BJ (cell line): Measurements from ENCODE around the gene CCSAP. TPM values are rescaled to one million over a fixed set of nuclear protein-coding genes. Genes with fewer than 3 reads are reported as not detected.

ENCODE experiments used
- CTCF ChIA-PET: fragments of 350-600 bp; formaldehyde crosslinking; extraction: SDS; loops from one replicate; lab custom pipeline; 2021; ENCODE audit warnings: antibody characterized with exemption, inconsistent platforms; lab: Yijun Ruan, JAX
- POLR2A ChIA-PET: fragments of 300-600 bp; sonication (Branson Sonifier 250); formaldehyde crosslinking; extraction: SDS; loops from one replicate; lab custom pipeline; 2021; ENCODE audit warnings: antibody characterized with exemption; lab: Charles Lee
- DNase-seq: peaks from one replicate; pipeline ENCODE4 v3.0.0-alpha.2; 2011; ENCODE audit warnings: low read depth
- H3K27me3 ChIP-seq: 2 replicates; pipeline ENCODE4 v1.6.0; 2011; ENCODE audit warnings: low read length; ENCODE audit not compliant: control insufficient read depth, insufficient read depth
- H3K36me3 ChIP-seq: 2 replicates; pipeline ENCODE4 v1.5.1; 2011; ENCODE audit warnings: low read length; ENCODE audit not compliant: control insufficient read depth, insufficient read depth
- H3K4me3 ChIP-seq: 2 replicates; pipeline ENCODE4 v1.5.1; 2011; ENCODE audit warnings: low read depth, mild to moderate bottlenecking, control low read depth, low read length
- polyA plus RNA-seq: library from polyadenylated mRNA; depleted of rRNA; stranded (reverse); fragments of >200 nt; gene quantifications from 2 replicates; pipeline ENCODE4 v1.2.3, GENCODE V29; 2011
- TF ChIP-seq, protein P1 (sequence below): IDR thresholded peaks from 2 replicates; pipeline ENCODE4 v1.5.1; 2011; ENCODE audit warnings: low read depth, mild to moderate bottlenecking, control low read depth, inconsistent platforms, low read length, moderate library complexity; ENCODE audit not compliant: insufficient read depth

The CCSAP gene
- polyA plus RNA-seq, 1 experiment, result 1.4 TPM

- DNase-seq, result no peak
- Histone ChIP-seq H3K27me3 (peaks cover 3% of the 10 kb centered on the region; the same call in 1 of the 2 replicates), H3K36me3 (no peaks in the 10 kb centered on the region), H3K4me3 (no peak overlapping the region)
- CTCF ChIA-PET, result no interaction called here
- POLR2A ChIA-PET, result no interaction called here
- TF ChIP-seq, protein P1, sequence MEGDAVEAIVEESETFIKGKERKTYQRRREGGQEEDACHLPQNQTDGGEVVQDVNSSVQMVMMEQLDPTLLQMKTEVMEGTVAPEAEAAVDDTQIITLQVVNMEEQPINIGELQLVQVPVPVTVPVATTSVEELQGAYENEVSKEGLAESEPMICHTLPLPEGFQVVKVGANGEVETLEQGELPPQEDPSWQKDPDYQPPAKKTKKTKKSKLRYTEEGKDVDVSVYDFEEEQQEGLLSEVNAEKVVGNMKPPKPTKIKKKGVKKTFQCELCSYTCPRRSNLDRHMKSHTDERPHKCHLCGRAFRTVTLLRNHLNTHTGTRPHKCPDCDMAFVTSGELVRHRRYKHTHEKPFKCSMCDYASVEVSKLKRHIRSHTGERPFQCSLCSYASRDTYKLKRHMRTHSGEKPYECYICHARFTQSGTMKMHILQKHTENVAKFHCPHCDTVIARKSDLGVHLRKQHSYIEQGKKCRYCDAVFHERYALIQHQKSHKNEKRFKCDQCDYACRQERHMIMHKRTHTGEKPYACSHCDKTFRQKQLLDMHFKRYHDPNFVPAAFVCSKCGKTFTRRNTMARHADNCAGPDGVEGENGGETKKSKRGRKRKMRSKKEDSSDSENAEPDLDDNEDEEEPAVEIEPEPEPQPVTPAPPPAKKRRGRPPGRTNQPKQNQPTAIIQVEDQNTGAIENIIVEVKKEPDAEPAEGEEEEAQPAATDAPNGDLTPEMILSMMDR, result no peak
These were observed 31.6 kb upstream of the CCSAP start for GRCh38 chr1:229374485-229374884.

DNA sequence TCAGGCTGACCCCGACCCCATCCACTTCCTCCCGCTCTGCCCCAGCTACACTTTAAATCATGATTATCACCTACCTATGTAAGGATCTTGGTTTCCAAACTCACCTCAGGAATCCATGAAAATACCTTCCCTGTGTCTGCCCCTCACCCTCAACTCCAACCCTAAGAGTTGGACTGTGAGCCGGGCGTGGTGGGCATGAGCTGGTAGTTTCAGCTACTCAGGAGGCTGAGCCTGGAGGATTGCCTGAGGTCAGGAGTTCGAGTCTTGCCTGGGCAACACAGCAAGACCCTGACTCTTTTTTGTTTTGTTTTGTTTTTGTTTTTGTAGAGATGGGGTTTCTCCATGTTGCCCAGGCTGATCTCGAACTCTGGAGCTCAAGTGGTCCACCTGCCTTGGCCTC, 30.5 kb upstream of the CCSAP start:
- TF ChIP-seq, protein P1, result no peak
- ChIA-PET POLR2A (no interaction called here), CTCF (interaction anchor here (0.7 kb wide), 1 partner anchor 29 kb away, joined by 3 read pairs; no protein-coding TSS in a partner anchor)
- peaks cover 3% of the 10 kb centered on the region; the same call in 1 of the 2 replicates for H3K27me3 ChIP-seq
- H3K4me3 ChIP-seq, result no peak overlapping the region
- H3K36me3 ChIP-seq, result no peaks in the 10 kb centered on the region
- DNase-seq, result no peak

GRCh38 chr1:229372251-229372650, 29.4 kb upstream of the CCSAP start:
- DNase-seq, result no peak
- Histone ChIP-seq H3K27me3 (peaks cover 3% of the 10 kb centered on the region; the same call in 1 of the 2 replicates), H3K36me3 (no peaks in the 10 kb centered on the region), H3K4me3 (no peak overlapping the region)
- ChIA-PET CTCF (interaction anchor here (1.3 kb wide), 1 partner anchor 24 kb away, joined by 4 read pairs; no protein-coding TSS in a partner anchor), POLR2A (no interaction called here)
- TF ChIP-seq, protein P1, result no peak

DNA sequence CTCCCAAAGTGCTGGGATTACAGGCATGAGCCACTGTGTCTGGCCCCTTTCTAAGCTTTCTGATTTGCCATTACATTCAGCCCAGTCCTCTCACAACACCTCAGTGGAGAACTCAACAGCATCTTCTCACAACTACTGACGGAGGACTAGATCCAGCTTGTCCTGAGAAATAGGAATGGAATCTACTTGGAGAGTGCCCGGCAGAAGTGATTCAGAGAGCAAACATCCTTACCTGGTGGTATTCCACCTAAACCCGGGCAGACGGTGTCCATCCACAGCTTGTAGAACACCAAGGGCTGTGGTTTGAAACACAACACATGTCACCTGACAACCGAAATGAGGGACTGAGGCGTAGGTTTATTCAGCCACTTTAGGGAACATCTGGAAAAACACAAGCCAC, 28.8 kb upstream of the CCSAP start:
- TF ChIP-seq, protein P1, result no peak
- POLR2A ChIA-PET, result no interaction called here
- Histone ChIP-seq H3K4me3 (no peak overlapping the region), H3K36me3 (no peaks in the 10 kb centered on the region), H3K27me3 (peaks cover 3% of the 10 kb centered on the region; the same call in 1 of the 2 replicates)
- CTCF ChIA-PET, result interaction anchor here (1.3 kb wide), 1 partner anchor 23 kb away, joined by 4 read pairs; no protein-coding TSS in a partner anchor
- DNase-seq, result no peak

GRCh38 chr1:229370601-229371021, 27.8 kb upstream of the CCSAP start:
- Histone ChIP-seq H3K27me3 (peaks cover 3% of the 10 kb centered on the region; the same call in 1 of the 2 replicates), H3K4me3 (no peak overlapping the region), H3K36me3 (no peaks in the 10 kb centered on the region)
- ChIA-PET POLR2A (no interaction called here), CTCF (no interaction called here)
- no peak for DNase-seq
- TF ChIP-seq, protein P1, result no peak
